ENCODE results near the gene DMAC2L.
A peak's percentile ranks its signal among the peaks of the same experiment; 100 is the strongest.
"Not testable (repeated sequence)": the region's sequence is repeated elsewhere in the genome, so short reads cannot be mapped to it uniquely, and the experiment has no call there.

The DMAC2L gene

GRCh38 chr14:50357753-50358395, 45.8 kb downstream of the DMAC2L start:
- DNase-seq = no peak

- DNase-seq = no peak
These were observed 47.5 kb downstream of the DMAC2L start for GRCh38 chr14:50359631-50360030.

- no peak for DNase-seq
These were observed 48.0 kb downstream of the DMAC2L start for GRCh38 chr14:50360093-50360492.

GRCh38 chr14:50360851-50361250, 48.7 kb downstream of the DMAC2L start:
- DNase-seq = no peak

GRCh38 chr14:50361473-50362403, 49.6 kb downstream of the DMAC2L start:
- not testable (repeated sequence) for DNase-seq

GRCh38 chr14:50362764-50363713, 50.9 kb downstream of the DMAC2L start:
- peak in 1 of 2 experiments; percentile 26 for DNase-seq

GRCh38 chr14:50363714-50364111, 51.6 kb downstream of the DMAC2L start:
- peak; percentile 8 to 45 for DNase-seq

GRCh38 chr14:50364792-50365191, 52.7 kb downstream of the DMAC2L start:
- no peak for DNase-seq

- not testable (repeated sequence) for DNase-seq
These were observed 53.4 kb downstream of the DMAC2L start for GRCh38 chr14:50365572-50365971.

GRCh38 chr14:50366115-50366514, 54.0 kb downstream of the DMAC2L start:
- no peak for DNase-seq

- no peak for DNase-seq
These were observed 54.5 kb downstream of the DMAC2L start for GRCh38 chr14:50366589-50366988.

- DNase-seq = no peak
These were observed 59.4 kb downstream of the DMAC2L start for GRCh38 chr14:50371546-50371945.

GRCh38 chr14:50373959-50374358, 61.8 kb downstream of the DMAC2L start:
- no peak for DNase-seq

GRCh38 chr14:50375760-50376159, 63.6 kb downstream of the DMAC2L start:
- DNase-seq = no peak
